HAP-1 (cell line): ENCODE results near the gene HECTD4.
"Not testable (repeated sequence)": the region's sequence is repeated elsewhere in the genome, so short reads cannot be mapped to it uniquely, and the experiment has no call there.

Experiments
- DNase-seq, 2 experiments: peaks; one replicate each; pipeline ENCODE4 v3.0.0-alpha.2; 2016 to 2020; ENCODE audit warnings: low spot score in 2 of 2
- H3K27me3 ChIP-seq: fragments of 250-450 bp; sonication (Bioruptor Pico); 2 replicates; pipeline ENCODE4 v1.5.1; 2020; ENCODE audit warnings: low read depth, mild to moderate bottlenecking, moderate library complexity
- H3K36me3 ChIP-seq: fragments of 250-450 bp; sonication (Bioruptor Pico); replicated peaks from 2 replicates; pipeline ENCODE4 v1.5.1; 2020; ENCODE audit warnings: mild to moderate bottlenecking
- H3K4me1 ChIP-seq: fragments of 250-450 bp; sonication (Bioruptor Pico); 2 replicates; pipeline ENCODE4 v1.5.1; 2020; ENCODE audit warnings: mild to moderate bottlenecking
- H3K4me3 ChIP-seq: fragments of 250-450 bp; sonication (Bioruptor Pico); 2 replicates; pipeline ENCODE4 v1.5.1; 2020; ENCODE audit warnings: mild to moderate bottlenecking, moderate library complexity
- H3K9me3 ChIP-seq: fragments of 250-450 bp; sonication (Bioruptor Pico); 2 replicates; pipeline ENCODE4 v1.5.1; 2020; ENCODE audit warnings: mild to moderate bottlenecking, moderate library complexity
- in situ Hi-C: fragments of 300-500 bp; cut with MboI; formaldehyde crosslinking; loops from 3 replicates; pipeline ENCODE4 v1.14.3; 2020; ENCODE audit warnings: low sequenced_read_pairs, inconsistent platforms, mixed read lengths

Gene HECTD4

GRCh38 chr12:112238441-112238840 lies 143.8 kb downstream of the HECTD4 start:
- H3K27me3 ChIP-seq, result no peaks in the 10 kb centered on the region
- no peak overlapping the region for H3K4me3 ChIP-seq
- no peaks in the 10 kb centered on the region for H3K9me3 ChIP-seq
- H3K36me3 ChIP-seq, result peaks cover 47% of the 10 kb centered on the region
- in situ Hi-C loops, result no loop called here
- DNase-seq, result no peak
- H3K4me1 ChIP-seq, result no peaks in the 10 kb centered on the region

GRCh38 chr12:112236786-112237185 lies 145.4 kb downstream of the HECTD4 start:
- no peak overlapping the region for H3K4me3 ChIP-seq
- peaks cover 46% of the 10 kb centered on the region for H3K36me3 ChIP-seq
- no peaks in the 10 kb centered on the region for H3K4me1 ChIP-seq
- in situ Hi-C loops, result no loop called here
- no peaks in the 10 kb centered on the region for H3K9me3 ChIP-seq
- no peak for DNase-seq
- no peaks in the 10 kb centered on the region for H3K27me3 ChIP-seq

- no peak for DNase-seq
- in situ Hi-C loops, result no loop called here
- H3K9me3 ChIP-seq, result no peaks in the 10 kb centered on the region
- no peaks in the 10 kb centered on the region for H3K27me3 ChIP-seq
- no peaks in the 10 kb centered on the region for H3K4me1 ChIP-seq
- H3K4me3 ChIP-seq, result no peak overlapping the region
- peaks cover 49% of the 10 kb centered on the region for H3K36me3 ChIP-seq
Measured at GRCh38 chr12:112236386-112236785, 145.8 kb downstream of the HECTD4 start.

GRCh38 chr12:112234303-112234702 lies 147.9 kb downstream of the HECTD4 start:
- Histone ChIP-seq H3K27me3 (no peaks in the 10 kb centered on the region), H3K4me1 (no peaks in the 10 kb centered on the region), H3K9me3 (no peaks in the 10 kb centered on the region), H3K4me3 (no peak overlapping the region), H3K36me3 (peaks cover 68% of the 10 kb centered on the region)
- in situ Hi-C loops, result no loop called here
- no peak for DNase-seq

- H3K36me3 ChIP-seq, result peaks cover 73% of the 10 kb centered on the region
- H3K27me3 ChIP-seq, result no peaks in the 10 kb centered on the region
- in situ Hi-C loops, result no loop called here
- no peaks in the 10 kb centered on the region for H3K4me1 ChIP-seq
- no peak overlapping the region for H3K4me3 ChIP-seq
- no peaks in the 10 kb centered on the region for H3K9me3 ChIP-seq
- DNase-seq, result no peak
Measured at GRCh38 chr12:112233242-112233641, 149.0 kb downstream of the HECTD4 start.

GRCh38 chr12:112230136-112230535 lies 152.1 kb downstream of the HECTD4 start:
- no peak for DNase-seq
- H3K36me3 ChIP-seq, result peaks cover 63% of the 10 kb centered on the region
- H3K9me3 ChIP-seq, result no peaks in the 10 kb centered on the region
- no peaks in the 10 kb centered on the region for H3K4me1 ChIP-seq
- no peaks in the 10 kb centered on the region for H3K27me3 ChIP-seq
- in situ Hi-C loops, result no loop called here
- no peak overlapping the region for H3K4me3 ChIP-seq

- no peak for DNase-seq
- Histone ChIP-seq H3K27me3 (no peaks in the 10 kb centered on the region), H3K4me1 (no peaks in the 10 kb centered on the region), H3K4me3 (no peak overlapping the region), H3K9me3 (no peaks in the 10 kb centered on the region), H3K36me3 (peaks cover 45% of the 10 kb centered on the region)
- in situ Hi-C loops, result no loop called here
Measured at GRCh38 chr12:112226768-112227167, 155.5 kb downstream of the HECTD4 start.

- H3K27me3 ChIP-seq, H3K4me3 ChIP-seq, DNase-seq, H3K4me1 ChIP-seq, H3K9me3 ChIP-seq, in situ Hi-C loops: not testable (repeated sequence)
- H3K36me3 ChIP-seq, result peaks cover 17% of the 10 kb centered on the region
Measured at GRCh38 chr12:112220628-112221027, 161.6 kb downstream of the HECTD4 start.

- in situ Hi-C loops, result no loop called here
- H3K27me3 ChIP-seq, result no peaks in the 10 kb centered on the region
- DNase-seq, result no peak
- H3K4me3 ChIP-seq, result no peak overlapping the region
- no peaks in the 10 kb centered on the region for H3K4me1 ChIP-seq
- no peaks in the 10 kb centered on the region for H3K9me3 ChIP-seq
- H3K36me3 ChIP-seq, result peaks cover 20% of the 10 kb centered on the region
Measured at GRCh38 chr12:112219195-112219594, 163.0 kb downstream of the HECTD4 start.

GRCh38 chr12:112218150-112218549 lies 164.1 kb downstream of the HECTD4 start:
- in situ Hi-C loops, result no loop called here
- Histone ChIP-seq H3K36me3 (peaks cover 23% of the 10 kb centered on the region), H3K9me3 (no peaks in the 10 kb centered on the region), H3K27me3 (no peaks in the 10 kb centered on the region), H3K4me1 (no peaks in the 10 kb centered on the region), H3K4me3 (no peak overlapping the region)
- DNase-seq, result no peak

- in situ Hi-C loops, result no loop called here
Measured at GRCh38 chr12:112217647-112218046, 164.6 kb downstream of the HECTD4 start.

GRCh38 chr12:112216223-112216622 lies 166.0 kb downstream of the HECTD4 start:
- no peak for DNase-seq
- Histone ChIP-seq H3K36me3 (peaks cover 35% of the 10 kb centered on the region), H3K9me3 (no peaks in the 10 kb centered on the region), H3K4me3 (no peak overlapping the region), H3K27me3 (no peaks in the 10 kb centered on the region), H3K4me1 (no peaks in the 10 kb centered on the region)
- in situ Hi-C loops, result no loop called here

More at GRCh38 chr12:112217647-112218046, 164.6 kb downstream of the HECTD4 start:
- peaks cover 24% of the 10 kb centered on the region for H3K36me3 ChIP-seq
- no peaks in the 10 kb centered on the region for H3K27me3 ChIP-seq
- no peak for DNase-seq
- no peaks in the 10 kb centered on the region for H3K9me3 ChIP-seq
- H3K4me1 ChIP-seq, result no peaks in the 10 kb centered on the region
- H3K4me3 ChIP-seq, result no peak overlapping the region

GRCh38 chr12:112214064-112214463 lies 168.2 kb downstream of the HECTD4 start:
- in situ Hi-C loops, result no loop called here

GRCh38 chr12:112208301-112208910 lies 173.8 kb downstream of the HECTD4 start:
- Histone ChIP-seq H3K9me3 (no peaks in the 10 kb centered on the region), H3K4me1 (peaks cover 15% of the 10 kb centered on the region), H3K4me3 (no peak overlapping the region), H3K27me3 (no peaks in the 10 kb centered on the region), H3K36me3 (peaks cover 52% of the 10 kb centered on the region)
- DNase-seq, result peak; percentile 56 to 93
- in situ Hi-C loops, result loop anchor here (5.0 kb wide), 1 partner anchor 174 kb away; the partner anchor contains the start of gene HECTD4

More at GRCh38 chr12:112214064-112214463, 168.2 kb downstream of the HECTD4 start:
- H3K27me3 ChIP-seq, result no peaks in the 10 kb centered on the region
- H3K4me1 ChIP-seq, result peaks cover 4% of the 10 kb centered on the region
- no peak overlapping the region for H3K4me3 ChIP-seq
- peaks cover 47% of the 10 kb centered on the region for H3K36me3 ChIP-seq
- no peaks in the 10 kb centered on the region for H3K9me3 ChIP-seq
- no peak for DNase-seq
